GM19099 (cell line): ENCODE measurements around the gene BRCC3.

ENCODE experiments used
- POLR2A ChIP-seq: IDR thresholded peaks from 3 replicates; pipeline ENCODE4 v1.6.1; 2011; ENCODE audit warnings: low read depth; ENCODE audit not compliant: insufficient read length; ENCODE audit errors: extremely low read depth

BRCC3 gene

GRCh38 chrX:155086961-155087735, 15.8 kb downstream of the BRCC3 start:
- TF ChIP-seq POLR2A, result no peak

- TF ChIP-seq POLR2A, result no peak
Measured at GRCh38 chrX:155094468-155095061, 23.3 kb downstream of the BRCC3 start.

GRCh38 chrX:155105919-155106318, 34.6 kb downstream of the BRCC3 start:
- TF ChIP-seq POLR2A, result no peak

- TF ChIP-seq POLR2A, result no peak
Measured at GRCh38 chrX:155108427-155108826, 37.1 kb downstream of the BRCC3 start.

- TF ChIP-seq POLR2A, result no peak
Measured at GRCh38 chrX:155112171-155112570, 40.9 kb downstream of the BRCC3 start.

GRCh38 chrX:155113097-155113496, 41.8 kb downstream of the BRCC3 start:
- no peak for TF ChIP-seq POLR2A

GRCh38 chrX:155115174-155115819, 44.0 kb downstream of the BRCC3 start:
- no peak for TF ChIP-seq POLR2A

- no peak for TF ChIP-seq POLR2A
Measured at GRCh38 chrX:155127465-155127864, 56.2 kb downstream of the BRCC3 start.

- no peak for TF ChIP-seq POLR2A
Measured at GRCh38 chrX:155127940-155128339, 56.6 kb downstream of the BRCC3 start.

GRCh38 chrX:155132110-155132509, 60.8 kb downstream of the BRCC3 start:
- no peak for TF ChIP-seq POLR2A

GRCh38 chrX:155134255-155134654, 62.9 kb downstream of the BRCC3 start:
- TF ChIP-seq POLR2A, result no peak

GRCh38 chrX:155143959-155144548, 72.7 kb downstream of the BRCC3 start:
- TF ChIP-seq POLR2A, result no peak

GRCh38 chrX:155144926-155145325, 73.6 kb downstream of the BRCC3 start:
- TF ChIP-seq POLR2A, result no peak

- no peak for TF ChIP-seq POLR2A
Measured at GRCh38 chrX:155148724-155149537, 77.6 kb downstream of the BRCC3 start.

- TF ChIP-seq POLR2A, result no peak
Measured at GRCh38 chrX:155169881-155170280, 98.6 kb downstream of the BRCC3 start.
